Stimulated activated CD8-positive, alpha-beta memory T cell treated with anti-CD3 and anti-CD28 coated beads, Interleukin-4, amount 100 ng/mL, for 4 hours (primary cell): Measurements from ENCODE around the gene PKDCC.

Source experiments
- DNase-seq, 2 donors: peaks; one replicate each; pipeline ENCODE4 v3.0.0-alpha.2; 2020; ENCODE audit warnings: low read depth in 2 of 2, low spot score in 1 of 2

The PKDCC gene

DNA sequence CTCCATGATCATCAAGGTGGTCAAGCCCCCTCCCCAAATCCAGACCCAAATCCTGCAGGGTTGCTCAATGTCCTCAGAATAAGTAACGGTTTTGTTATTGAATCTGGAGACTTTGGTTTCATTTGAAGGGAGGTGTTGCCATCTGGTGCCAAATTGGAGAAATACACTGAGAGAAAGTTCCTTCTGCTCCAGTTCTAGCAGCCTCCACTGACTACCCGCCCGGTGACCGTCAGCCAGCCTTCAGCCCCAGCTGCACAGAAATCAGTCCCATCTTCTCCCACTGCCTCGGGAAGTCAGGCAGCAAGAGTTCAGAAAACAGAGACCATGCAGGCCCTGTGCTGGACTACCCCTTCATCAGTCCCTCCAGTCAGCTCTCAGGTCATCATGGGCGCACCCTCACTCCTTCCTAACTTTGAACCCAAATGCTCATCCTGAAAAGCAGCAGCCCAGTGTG is 38.7 kb downstream of the PKDCC start:
- no peak for DNase-seq

DNA sequence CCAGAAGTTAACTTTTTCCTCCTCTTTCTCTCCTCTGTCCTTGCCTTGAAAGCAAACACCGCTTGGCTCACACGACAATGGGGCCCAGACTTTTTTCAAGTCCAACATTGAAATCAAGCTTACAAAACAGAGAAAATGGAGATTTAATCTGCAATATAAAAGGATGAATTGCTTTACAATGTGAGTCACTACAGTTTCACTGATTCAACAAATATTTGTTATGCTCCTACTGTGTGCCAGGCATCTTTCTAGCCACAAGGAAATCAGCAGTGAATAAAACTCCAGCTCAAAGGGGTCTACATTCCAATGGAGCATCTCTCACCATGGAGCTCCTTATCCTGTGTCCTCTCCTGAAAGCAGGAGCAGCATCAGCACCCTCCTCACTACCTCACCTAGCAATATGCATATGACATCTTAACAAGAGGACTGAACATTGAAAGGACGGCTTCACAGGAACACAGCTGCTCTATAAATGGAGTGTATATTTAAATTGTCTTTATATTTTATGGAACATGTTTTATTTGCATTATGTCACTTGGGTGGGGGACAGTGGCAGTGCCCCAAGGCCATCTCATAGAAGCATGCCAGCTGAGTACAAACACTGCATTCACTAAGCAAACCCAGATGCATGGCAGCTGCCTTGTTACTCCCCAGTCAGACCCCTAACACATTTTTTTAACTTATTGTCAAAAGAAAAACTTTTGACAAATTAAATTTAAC is 39.5 kb downstream of the PKDCC start:
- DNase-seq: no peak

DNA sequence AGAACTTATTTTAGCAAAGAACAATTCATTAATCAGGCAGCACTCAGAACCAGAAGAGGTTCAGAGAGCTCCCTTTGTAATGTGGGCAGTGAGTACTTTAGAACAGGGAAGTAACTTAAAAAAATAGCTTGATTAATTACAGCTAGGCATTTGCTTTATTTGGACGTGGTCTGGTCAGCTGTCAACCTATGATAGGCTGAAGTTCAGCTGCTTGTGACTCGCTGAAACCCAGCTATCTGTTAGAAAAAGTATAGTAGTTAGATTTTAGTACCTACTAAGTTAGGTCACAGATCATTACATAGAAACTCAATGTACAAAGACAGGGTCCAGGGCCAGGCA is 40.0 kb downstream of the PKDCC start:
- DNase-seq: no peak

DNA sequence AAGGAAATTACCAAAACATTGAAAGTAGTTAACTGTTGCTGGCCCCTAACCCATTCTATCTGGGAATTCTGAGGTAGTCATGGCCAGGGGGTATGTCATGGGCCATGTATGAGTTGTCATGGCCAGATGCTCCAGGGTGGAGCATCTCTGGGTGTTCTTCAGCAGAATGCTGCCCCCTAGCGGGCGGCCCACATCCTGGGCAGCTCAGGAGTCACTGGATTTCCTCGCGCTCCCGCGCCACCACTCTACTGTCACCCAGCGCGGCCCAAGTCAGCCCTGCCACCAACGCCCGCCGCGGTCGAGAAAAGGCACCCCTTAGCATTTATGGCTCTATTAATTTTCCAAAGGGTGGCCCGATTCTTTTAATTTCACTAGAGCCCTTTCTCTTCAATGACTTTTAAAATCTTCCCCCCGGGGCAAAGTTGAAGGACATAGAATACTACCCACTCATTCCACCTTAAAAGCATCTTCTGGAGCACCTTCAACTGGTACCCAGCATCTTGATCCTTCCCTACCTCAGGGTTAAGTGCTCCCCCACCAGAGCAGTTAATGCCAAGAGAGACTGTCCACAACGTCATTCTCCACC is 41.6 kb downstream of the PKDCC start:
- no peak for DNase-seq

DNA sequence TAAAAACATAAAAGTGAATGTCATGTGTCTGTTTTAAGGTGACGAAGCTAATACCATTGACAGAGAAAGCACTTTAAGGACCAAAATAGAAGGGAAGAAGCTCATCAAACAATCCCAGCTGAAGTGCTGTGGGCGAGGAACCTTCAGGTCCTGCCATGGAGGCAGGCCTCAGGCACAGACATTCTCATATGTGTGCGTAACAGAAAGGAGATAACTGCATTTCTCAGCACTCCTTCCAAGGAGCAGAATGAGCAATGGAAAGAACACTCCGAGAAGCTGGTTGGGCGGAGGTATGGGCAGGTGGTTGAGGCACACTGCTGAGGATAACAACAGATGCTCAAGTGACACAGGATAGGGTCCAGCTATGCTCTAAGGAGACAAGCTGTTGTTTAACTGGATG is 42.4 kb downstream of the PKDCC start:
- no peak for DNase-seq

DNA sequence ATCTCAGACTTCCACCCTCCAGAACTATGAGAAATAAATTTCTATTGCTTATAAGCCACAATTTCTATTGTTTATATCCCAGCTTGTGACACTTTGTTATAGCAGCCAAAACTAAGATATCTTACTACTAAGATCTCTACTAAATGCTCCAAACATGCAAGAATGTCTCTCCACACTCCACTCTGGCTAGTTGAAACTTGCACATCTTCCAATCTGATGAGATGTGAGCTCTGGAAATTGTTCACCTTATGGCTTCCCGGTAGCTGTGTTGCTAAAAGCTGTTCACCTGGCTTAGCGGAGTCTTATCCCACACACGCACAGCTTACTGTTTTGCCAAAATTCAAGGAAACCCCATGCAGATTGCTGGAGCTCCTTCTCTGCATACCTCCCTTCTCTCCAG is 43.9 kb downstream of the PKDCC start:
- no peak for DNase-seq

DNA sequence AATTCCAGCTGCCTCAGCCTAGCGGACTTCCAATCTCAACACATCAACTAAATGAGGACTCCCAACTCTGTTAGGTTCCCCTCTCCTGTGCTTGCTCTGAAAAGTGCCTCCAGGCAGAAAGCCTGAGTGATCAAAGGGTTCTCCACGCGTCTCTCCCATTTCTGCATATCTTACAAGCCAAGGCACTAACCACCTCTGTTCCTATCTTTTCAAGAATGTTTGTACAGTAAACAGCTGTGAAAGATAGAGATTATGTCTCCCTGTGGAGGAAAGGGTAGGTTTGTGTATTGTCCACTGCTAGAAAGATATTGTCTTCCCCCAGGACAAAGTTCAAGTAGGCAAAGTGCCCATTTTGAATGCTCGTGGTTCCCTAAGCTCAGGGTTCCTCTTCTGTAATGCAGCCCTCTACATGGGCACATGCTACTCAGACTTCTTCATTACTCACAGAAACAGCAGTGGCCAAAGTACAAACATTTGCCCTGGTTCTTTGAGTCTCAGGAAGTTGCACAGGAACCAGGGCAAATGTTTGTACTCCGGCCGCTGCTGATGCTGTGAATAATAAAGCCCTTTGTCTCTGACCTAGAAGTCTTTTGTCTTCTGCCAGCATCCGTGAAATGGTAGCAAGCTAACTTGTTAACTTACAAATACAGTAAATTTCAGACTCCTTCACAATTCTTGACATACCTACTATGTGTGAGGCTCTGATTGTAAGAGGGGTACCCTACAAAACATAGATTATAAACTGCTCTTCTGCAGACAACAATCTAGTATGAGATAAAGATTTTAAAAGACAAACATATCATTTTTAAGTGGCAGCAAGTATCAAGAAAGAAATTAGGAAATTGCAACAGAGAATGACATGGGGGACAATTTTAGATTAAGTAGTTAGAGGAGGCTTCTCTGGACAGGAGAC is 44.5 kb downstream of the PKDCC start:
- no peak for DNase-seq

DNA sequence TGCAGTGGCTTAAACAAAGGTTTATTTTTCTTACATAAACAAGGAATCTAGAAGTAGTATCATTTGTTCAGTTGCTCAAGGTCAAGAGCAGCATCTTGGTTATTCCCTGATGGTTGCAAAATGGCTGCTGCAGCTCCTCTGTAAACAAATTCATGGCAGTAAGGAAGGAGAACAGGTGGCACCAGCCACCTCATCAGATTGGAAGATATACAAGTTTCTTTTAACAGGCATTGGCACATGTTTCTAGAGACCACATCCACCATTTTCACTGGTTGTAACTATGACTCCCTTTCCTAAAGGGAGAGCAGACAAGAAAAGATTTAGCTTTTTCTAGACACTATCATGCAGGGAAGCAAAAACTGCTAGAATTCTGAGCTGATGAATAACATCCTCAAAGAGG is 46.3 kb downstream of the PKDCC start:
- no peak for DNase-seq

DNA sequence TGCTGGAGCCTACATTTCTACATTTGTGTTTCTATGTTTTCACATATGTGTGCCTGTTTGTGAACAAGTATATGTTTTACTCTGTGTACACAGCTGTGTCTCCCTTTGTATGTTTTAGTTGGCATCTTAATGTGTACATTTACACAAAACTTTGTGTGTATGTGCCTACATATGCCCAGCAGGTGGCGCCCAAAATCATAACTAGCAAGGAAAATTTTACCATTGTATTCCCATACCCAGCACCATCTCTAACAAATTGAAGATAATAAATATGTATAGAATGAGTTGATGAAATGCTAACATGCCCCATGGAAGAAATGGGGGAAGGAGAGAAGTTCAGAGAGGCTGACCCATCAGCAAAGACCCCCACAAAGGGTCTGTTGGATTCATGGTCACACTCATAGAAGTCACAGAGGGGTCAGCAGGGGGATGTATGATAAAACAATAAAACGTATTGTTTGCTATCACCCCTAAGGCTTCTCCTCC is 48.1 kb downstream of the PKDCC start:
- DNase-seq: peak; percentile 37 to 66

DNA sequence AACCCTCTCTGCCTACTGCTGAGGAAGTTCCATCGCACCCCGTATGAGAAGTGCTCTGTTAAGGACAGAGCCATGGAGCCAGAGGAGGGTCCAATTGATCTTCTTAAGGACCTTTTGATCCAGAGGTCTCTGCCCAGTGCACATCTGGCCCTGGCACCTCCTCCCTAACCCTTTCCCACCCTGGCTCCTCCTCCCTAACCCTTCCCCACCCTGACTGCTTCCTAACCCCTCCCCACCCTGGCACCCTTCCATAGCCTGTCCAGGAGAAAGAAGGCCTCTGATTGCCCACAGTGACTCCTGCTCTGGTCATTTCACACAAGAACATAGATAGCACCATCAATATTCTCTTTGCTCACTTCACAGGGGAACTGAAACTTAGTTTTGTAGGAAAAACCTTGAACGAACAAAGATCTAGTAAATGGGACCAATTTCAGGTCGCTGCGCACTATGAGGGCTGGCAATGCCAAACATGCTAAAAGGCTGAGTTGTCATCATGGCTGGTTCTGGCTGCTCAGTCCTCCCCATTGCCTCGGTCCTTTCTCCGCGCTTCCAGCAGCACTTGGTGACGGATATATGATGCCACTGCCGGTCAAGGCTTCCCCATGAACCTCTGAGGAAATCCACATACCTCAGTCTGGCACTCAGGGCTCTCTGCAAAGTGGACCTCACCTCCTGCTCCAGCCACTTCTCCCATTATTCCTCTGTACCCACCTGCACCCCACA is 49.2 kb downstream of the PKDCC start:
- no peak for DNase-seq

DNA sequence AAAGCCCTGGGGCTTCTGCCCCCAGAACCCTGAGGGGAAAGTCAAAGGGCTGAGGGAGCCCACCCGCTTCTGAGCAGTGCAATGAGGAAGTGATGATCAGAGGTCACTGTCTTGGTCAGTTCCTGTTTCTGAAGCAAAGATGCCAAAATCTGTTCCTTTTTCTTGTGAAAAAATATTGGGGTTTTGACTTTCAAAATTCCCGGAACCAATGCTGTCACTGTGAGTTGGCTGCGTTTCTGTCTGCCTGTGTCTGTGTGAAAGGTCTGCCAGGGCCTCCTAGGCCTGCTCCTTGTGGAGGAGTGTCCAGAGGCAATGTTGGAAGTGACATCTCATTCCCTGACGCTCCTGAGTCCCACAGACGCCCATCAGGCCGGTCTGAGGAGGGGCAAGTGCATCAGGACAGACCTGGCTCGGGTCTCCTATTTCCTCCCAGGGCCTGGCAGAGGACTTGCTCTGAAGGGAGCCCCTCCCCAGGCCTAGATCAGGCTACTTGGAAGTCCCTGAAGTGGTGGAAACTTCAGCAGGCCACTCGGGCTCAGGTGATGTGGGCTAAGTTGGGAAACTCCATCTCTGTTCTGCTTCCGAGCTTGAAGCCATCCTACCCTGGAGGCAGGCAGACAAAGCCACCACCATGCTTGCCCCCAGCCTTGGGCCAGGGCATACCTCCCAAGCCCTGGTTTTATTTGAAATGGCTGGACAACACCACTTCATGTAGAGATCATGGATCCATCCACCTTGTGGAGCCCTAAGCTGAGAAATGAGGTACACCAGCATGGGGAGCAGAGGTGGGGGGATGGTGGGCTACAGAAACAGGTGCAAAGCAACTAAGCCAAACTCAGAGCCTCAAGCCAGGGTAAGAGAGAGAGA is 51.0 kb downstream of the PKDCC start:
- no peak for DNase-seq

DNA sequence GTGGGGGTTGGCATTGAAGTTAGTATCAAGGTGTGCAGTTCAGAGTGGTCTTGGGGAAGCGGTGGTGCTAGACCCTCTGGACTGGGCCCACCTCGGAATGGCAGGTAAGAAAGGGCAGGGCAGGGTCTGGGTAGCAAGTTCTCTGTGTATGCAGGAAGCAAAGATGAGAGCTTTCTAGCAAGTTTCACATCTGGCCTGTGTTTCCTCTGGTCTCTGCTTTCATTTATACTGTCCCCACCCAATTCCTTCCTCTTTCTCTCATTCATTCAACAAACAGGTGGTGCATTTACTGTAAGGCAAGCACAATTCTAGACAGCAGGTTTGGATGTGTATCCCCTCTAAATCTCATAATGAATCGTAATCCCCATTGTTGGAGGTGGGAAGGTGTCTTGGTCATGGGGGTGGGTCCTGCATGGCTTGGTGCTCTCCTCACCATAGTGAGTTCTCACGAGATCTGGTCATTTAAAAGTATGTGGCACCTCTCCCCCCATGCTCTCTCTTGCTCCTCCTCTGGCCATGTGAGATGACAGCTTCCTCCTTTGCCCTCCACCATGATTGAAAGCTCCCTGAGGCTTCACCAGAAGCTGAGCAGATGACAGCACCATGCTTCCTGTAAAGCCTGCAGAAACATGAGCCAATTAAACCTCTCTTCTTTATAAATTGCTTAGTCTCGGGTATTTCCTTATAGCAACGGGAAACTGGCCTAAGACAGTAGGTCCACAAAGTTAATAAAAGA is 51.8 kb downstream of the PKDCC start:
- DNase-seq: no peak

DNA sequence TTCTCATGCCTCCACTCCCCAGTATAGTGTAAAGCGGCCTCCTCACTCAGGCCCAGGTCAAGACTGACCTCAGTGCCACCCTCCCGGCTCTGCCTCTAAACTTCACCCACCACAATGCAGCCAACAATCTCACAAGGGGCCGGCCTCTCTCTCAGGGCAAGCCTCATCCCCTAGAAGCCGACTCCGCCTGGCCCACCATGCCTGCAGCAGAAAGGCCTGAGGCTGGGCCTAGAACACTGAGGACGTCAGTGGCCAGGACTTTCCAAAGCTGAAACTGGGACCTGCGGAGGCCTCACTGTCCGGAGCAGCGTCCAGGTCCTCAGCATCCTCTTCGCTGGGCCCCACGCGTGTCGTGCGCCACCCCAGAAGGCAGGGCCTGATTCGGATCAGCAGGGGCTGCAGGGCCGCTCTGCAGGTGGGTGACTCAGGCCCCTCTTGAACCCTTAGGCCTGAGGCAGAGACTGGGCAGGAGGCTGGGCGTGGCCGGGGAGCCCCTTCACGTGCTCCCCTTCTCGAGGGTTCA is 52.9 kb downstream of the PKDCC start:
- DNase-seq: no peak

DNA sequence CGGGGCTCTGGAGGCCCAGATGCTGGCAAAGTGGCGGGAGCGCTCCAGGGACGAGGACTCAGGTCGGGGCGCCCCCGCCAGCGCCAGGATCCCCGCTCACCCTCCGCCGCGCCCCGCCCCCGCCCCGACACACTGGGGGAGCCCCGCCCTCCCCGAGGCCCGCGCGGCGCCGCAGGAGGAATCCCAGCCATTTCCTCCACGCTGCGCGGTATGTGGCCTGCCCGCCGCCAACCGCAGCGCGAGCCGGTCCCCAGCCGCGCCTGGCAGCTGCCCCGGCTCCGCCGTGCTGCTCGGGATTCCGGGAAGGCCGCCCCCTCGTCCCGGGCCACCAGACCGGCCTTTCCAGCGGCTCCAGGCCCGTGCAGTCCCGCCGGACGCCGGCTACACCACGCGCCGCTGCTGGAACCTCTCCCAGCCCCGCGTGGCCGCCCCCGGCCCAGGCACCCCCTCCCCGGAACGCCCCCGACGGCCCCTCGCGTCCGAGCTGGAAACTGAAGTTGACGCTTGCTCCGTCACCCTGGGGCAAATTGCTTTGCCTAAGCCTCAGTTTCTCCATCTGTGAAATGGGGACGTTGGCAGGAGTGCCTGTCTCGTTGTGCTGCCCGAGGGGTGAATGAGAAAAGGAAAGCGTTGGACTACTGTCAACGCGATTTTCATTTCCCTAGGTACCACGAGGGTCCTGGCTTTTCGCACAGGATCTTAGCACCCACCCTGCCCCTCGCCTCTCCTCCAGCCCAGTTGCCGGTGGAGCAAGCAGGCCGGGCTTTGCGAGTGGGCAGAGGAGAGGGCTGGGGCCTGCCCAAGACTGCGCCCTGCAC is 53.6 kb downstream of the PKDCC start:
- no peak for DNase-seq

DNA sequence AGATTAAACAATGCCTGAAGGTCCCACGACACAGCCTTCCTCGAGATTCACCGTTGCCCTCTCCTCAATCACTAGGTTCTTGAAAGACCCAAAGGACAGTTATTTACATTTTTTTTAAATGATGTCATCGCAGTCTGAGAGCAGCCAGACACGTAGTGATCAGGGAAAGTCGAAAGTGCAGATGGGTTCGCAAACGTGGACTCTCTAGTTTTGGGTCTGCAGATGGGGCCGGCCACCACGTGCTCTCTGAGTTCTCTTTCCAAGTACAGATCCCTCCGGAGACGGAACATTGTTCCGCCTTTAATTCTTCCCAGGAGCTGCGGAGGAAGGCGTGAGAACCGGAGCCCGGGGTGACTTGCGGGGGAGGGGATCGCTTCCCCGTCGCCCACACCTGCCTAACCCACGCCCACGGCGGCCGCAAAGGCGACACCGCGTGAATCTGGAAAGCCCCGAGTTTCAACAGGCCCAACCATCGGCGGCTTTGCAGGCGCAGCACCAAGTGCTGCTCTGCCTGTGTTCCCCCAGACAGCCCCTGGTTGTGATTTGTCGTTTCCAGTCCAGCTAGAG is 54.3 kb downstream of the PKDCC start:
- DNase-seq: peak; percentile 85 to 89

DNA sequence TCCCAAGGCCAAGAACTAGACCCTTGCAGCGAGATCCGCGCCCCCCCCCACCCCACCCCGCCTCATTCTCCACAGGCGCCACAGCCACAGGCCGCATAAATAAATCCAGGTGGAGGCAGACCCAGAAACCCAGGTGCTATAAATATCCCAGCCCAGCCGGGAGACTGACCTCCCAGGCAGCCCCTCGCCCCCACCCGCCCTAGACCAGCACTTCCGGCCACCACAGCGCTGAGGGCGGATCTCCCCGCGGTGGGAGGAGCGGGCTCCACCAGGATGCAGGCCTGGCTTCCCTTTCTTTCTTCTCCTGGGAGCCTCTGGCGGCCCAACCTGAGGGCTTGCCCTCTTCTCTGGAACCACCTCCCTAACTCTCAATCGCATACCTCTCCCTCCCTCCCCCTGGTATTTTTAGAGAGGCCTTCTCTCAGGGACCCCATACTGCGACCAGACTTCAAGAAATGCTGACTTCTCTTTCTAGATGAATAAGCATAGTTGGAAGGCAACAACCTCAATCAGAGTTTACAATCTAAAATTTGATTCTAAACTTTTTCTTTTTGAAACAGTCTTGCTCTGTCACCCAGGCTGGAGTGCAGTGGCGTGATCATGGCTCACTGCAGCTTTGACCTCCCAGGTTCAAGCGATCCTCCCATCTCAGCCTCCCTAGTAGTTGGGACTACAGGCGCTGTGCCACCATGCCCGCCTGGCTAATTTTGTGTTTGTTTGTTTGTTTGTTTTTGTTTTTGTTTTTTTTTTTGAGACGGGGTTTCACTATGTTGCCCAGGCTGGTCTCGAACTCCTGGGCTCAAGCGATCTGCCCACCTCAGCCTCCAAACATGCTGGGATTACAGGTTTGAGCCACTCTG is 55.0 kb downstream of the PKDCC start:
- no peak for DNase-seq

DNA sequence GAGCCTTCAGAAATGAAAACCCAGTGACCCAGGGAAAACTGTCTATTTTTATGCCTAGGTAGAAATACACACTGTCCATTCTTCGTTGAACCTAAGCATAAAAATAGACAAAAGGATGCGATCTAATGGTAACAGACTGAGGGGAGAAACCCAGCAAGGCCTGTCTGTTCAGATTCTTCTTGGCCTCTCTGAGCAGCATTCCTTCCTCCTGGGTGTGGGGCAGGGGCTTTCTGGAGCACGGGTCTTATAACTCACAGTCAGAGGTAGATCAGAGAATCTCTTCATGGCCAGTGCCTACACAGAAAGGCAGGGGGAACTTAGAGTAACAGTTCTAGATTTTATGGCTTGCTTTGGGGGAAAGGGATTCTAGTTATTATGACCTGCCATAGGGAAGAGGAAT is 56.0 kb downstream of the PKDCC start:
- no peak for DNase-seq
